GM18505 (cell line): ENCODE results near the gene TRAPPC5.

Experiments used
- ATAC-seq: cut with Tn5 transposase; IDR thresholded peaks from one replicate; pipeline ENCODE4 v1.9.1; 2021; ENCODE audit not compliant: unreplicated experiment
- POLR2A ChIP-seq: IDR thresholded peaks from 4 replicates; pipeline ENCODE4 v1.6.1; 2011; ENCODE audit warnings: borderline replicate concordance; ENCODE audit not compliant: insufficient read depth, insufficient read length; ENCODE audit errors: extremely low read depth

The TRAPPC5 gene

GRCh38 chr19:7690779-7691258 is 10.2 kb downstream of the TRAPPC5 start:
- no peak for ATAC-seq
- no peak for TF ChIP-seq POLR2A

DNA sequence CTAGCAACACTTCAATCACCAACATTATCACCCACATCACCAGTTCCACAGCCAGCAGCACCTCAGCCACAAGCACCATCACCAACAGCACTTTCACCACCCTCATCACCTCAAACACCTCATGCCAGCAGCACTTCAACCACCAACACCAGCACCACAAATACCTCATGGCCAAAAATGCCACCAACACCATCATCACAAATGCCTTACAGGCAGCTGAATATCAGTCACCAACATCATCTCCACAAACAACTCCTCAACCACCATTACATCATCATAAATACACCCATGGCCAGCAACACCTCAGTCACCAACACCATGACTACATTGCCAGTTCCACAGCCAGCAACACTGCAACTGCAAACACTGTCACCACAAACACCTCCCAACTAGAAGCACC is 10.9 kb downstream of the TRAPPC5 start:
- ATAC-seq: no peak
- no peak for TF ChIP-seq POLR2A

- TF ChIP-seq POLR2A: peak; percentile 25
- ATAC-seq: no peak
Observed at GRCh38 chr19:7692417-7693088, 11.9 kb downstream of the TRAPPC5 start.

DNA sequence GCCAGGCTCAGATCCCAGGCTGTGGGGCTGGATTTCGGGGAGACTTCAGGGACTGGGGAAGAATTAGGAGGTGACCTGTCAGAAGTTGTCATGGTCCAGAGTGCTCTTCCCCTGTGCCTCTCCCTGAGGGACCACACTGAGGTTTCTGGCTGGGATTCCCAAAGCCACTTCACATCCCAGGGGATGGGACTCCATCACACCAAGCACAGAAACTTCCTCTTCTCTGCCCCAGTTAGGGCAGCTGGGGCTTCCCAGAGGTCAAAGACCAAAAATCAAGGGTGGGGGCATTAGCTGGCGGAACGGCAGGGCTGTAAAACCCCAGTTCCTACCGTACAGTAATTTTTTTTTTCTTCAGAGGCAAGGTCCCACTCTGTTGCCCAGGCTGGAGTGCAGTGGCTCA is 13.9 kb downstream of the TRAPPC5 start:
- TF ChIP-seq POLR2A: no peak
- no peak for ATAC-seq

DNA sequence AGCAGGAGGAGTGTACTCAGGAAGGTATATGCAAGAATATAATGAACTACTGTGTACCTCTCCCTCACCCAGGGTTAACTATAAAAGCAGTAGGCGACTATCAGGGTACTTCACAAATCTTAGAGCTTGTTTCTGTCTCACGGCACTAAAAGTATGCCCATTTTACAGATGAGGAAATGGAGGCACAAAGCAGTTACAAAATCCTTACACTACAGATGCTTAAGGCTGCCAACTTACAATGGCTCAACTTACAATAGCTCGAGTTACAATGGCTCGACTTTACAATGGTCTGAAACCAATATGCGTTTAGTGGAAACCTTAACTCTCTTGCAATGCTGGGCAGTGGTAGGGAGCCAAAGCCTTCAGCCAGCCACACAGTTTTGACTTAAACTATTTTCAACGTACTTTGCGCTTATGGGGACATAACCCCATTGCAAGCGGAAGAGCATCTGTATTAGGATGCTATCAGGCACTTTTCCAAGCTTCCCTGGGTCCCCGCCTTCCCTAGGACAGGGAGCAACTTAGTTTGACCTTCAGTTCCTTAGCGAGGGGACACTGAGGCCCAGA is 17.2 kb downstream of the TRAPPC5 start:
- ATAC-seq: no peak
- no peak for TF ChIP-seq POLR2A

DNA sequence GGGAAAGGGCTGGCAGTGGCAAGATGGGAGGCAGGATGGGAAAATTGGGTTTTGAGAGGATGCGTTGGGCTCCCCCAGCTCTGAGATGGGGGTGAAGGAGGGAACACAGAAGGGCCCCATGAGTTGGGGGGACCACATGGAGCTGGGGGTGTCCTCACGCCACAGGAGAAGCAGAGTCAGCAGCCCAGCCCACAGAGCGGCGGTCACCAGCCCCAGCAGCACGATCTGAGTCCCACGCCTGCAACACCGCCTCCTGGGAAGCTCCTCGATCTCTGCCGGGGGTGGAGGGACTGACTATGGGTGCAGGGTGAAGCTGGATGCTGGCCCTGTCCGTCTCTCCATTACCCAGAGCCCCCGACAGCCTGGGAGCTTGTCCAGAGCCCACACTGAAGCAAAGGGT is 17.9 kb downstream of the TRAPPC5 start:
- TF ChIP-seq POLR2A: peak; percentile 26

DNA sequence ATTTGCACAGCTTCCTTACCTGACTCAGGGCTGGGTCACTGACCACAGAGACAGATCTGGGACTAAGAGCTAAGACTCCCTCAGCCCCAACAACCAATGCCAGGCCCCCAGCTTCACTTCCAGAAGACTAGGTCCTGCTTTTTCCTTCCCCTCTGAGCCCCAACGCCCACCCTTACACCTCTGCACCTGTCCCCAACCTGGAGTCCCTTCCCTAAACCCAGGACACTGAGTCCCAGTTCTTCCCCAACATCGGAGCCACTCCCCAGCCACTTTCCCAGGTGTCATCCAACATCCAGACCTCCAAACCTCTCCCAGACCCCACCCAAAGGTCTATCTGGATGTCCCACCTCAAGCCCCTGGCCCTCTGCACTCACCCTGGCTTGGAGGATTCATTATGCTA is 18.4 kb downstream of the TRAPPC5 start:
- no peak for ATAC-seq
- TF ChIP-seq POLR2A: peak; percentile 26

More for the DNA sequence above, 17.9 kb downstream of the TRAPPC5 start:
- ATAC-seq: no peak

- ATAC-seq: no peak
- TF ChIP-seq POLR2A: peak; percentile 50
Observed at GRCh38 chr19:7699417-7700401, 19.1 kb downstream of the TRAPPC5 start.

DNA sequence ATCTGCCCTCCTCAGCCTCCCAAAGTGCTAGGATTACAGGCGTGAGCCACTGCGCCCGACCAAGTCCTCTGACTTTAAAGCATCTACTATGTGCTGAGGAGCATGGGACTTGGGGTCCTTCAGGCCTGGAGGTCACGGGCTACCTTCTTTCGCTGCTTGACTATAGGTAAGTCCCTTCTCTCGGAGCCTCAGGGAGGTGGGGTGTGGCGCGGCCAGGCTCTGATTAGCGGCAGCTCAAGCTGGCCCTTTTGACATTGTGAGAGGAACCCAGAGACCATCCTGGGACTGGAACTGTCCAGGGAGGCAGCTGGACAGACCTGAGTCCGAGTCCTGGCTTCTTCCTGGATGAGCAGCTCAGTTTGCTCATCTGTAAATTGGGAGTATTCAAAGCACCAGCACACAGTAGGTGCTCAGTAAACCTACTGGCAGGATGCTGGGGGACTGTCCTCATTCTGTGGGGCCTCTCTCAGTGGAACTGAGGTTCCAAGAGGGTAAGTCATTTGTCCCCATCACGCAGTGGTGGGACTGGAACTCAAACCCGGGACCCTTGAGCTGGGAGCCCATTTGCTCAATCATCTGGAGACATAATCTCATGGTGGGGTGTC is 20.5 kb downstream of the TRAPPC5 start:
- no peak for ATAC-seq
- TF ChIP-seq POLR2A: peak; percentile 26

DNA sequence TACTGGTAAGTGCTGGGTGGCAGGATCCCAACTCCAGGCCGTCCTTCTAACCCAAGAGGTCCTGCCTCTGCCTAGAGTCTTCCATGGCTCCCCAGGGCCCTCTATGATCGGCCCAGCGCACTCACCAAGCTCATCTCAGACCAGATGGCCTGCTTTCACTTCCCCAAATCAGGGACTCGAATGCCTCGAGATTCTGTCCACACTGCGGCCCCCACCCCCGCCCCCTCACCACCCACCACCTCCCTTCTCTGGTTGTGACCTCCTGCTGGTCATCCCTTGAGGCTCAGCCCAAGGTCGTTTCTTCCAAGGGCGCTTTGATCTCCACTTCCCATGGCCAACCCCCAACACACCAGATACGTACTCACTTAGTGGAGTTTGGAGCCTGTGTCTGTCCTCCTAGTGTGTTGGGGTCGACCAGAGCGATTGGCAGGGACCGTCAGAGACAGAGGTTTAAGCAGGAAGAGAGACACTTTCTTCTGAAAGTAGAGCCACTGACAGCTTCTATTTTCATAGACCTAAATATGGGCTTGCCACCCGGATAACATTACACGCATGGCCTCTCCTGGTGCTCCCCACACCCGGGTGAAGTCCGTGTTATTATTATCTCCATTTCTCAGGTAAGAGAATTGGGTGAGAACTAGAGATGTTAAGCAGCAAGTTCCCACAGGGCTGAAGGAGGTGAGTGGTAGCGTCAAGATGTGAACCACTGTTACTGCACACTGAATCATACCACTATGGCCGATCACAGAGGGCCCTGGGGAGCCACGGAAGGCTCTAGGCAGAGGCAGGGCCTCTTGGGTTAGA is 21.2 kb downstream of the TRAPPC5 start, which contains the start of gene FCER2:
Gene FCER2, minus strand, starts transcription at position 478 of the 804 bp plus-strand sequence. CDS start 2,371 bp downstream, outside the sequence.
- TF ChIP-seq POLR2A: peak; percentile 66
- peak; percentile 38 for ATAC-seq

- no peak for ATAC-seq
- TF ChIP-seq POLR2A: no peak
Observed at GRCh38 chr19:7703332-7703731, 22.7 kb downstream of the TRAPPC5 start.
